GM12891 (cell line): ENCODE results near the gene TBC1D8B. TPM values are rescaled to one million over a fixed set of nuclear protein-coding genes. Genes with fewer than 3 reads are reported as not detected.
"Not testable (repeated sequence)": the region's sequence is repeated elsewhere in the genome, so short reads cannot be mapped to it uniquely, and the experiment has no call there.

Experiments used
- DNase-seq: peaks from one replicate; pipeline ENCODE4 v3.0.0; 2011; ENCODE audit warnings: low spot score; ENCODE audit not compliant: insufficient read length
- FAIRE-seq: peaks from 2 replicates; lab custom pipeline; 2011; peaks lifted over from hg19 to GRCh38; lab: Jason Lieb, UNC
- PAX5 ChIP-seq: IDR thresholded peaks from 2 replicates; pipeline ENCODE4 v1.6.1; 2011; ENCODE audit warnings: low read length, moderate library complexity, mild to moderate bottlenecking; ENCODE audit not compliant: insufficient read depth, severe bottlenecking
- POLR2A ChIP-seq: IDR thresholded peaks from 2 replicates; pipeline ENCODE4 v1.6.1; 2011; ENCODE audit warnings: low read depth, low read length, control low read depth
- POLR2AphosphoS5 ChIP-seq: IDR thresholded peaks from 2 replicates; pipeline ENCODE4 v1.6.1; 2011; ENCODE audit warnings: low read depth, low read length, control low read depth
- POU2F2 ChIP-seq: IDR thresholded peaks from 2 replicates; pipeline ENCODE4 v1.6.1; 2011; ENCODE audit warnings: low read depth, mild to moderate bottlenecking, control low read depth, low read length, moderate library complexity
- SPI1 ChIP-seq: IDR thresholded peaks from 2 replicates; pipeline ENCODE4 v1.6.1; 2011; ENCODE audit warnings: low read depth, low read length, control low read depth
- TAF1 ChIP-seq: IDR thresholded peaks from 2 replicates; pipeline ENCODE4 v1.6.1; 2011; ENCODE audit warnings: low read depth, low read length, control low read depth
- polyA plus RNA-seq: library from polyadenylated mRNA; unstranded; fragments of >200 nt; gene quantifications from one replicate; pipeline ENCODE4 v1.2.1, GENCODE V29; 2012; ENCODE audit warnings: low read depth, missing spikeins, inconsistent platforms; ENCODE audit not compliant: missing spikeins

Gene TBC1D8B
- 0.04 TPM for polyA plus RNA-seq

GRCh38 chrX:106802388-106803275 is at the start of gene TBC1D8B:
TBC1D8B (plus strand) TSS chrX:106802673; CDS start chrX:106802854, 181 bp downstream.
- FAIRE-seq, result no peak
- TF ChIP-seq PAX5 (no peak), SPI1 (no peak), POLR2AphosphoS5 (no peak), TAF1 (no peak)

GRCh38 chrX:106769288-106769687 is 33.2 kb upstream of the TBC1D8B start:
- DNase-seq, FAIRE-seq: not testable (repeated sequence)

More at GRCh38 chrX:106802388-106803275, at the start of gene TBC1D8B:
- DNase-seq, result no peak

- FAIRE-seq (no peak), DNase-seq (no peak)
- no peak for TF ChIP-seq POLR2A
- TF ChIP-seq POU2F2, result no peak
- no peak for TF ChIP-seq POLR2AphosphoS5
- no peak for TF ChIP-seq SPI1
Observed at GRCh38 chrX:106774981-106775380, 27.5 kb upstream of the TBC1D8B start.

- no peak for TF ChIP-seq POLR2A
- no peak for TF ChIP-seq PAX5
- TF ChIP-seq POU2F2, result no peak
- DNase-seq (no peak), FAIRE-seq (no peak)
Observed at GRCh38 chrX:106780264-106780663, 22.2 kb upstream of the TBC1D8B start.

GRCh38 chrX:106780664-106781377 is 21.7 kb upstream of the TBC1D8B start:
- DNase-seq (no peak), FAIRE-seq (no peak)
- no peak for TF ChIP-seq POLR2A
- no peak for TF ChIP-seq SPI1
- no peak for TF ChIP-seq PAX5
- no peak for TF ChIP-seq POLR2AphosphoS5
- no peak for TF ChIP-seq TAF1
- no peak for TF ChIP-seq POU2F2

GRCh38 chrX:106783716-106784115 is 18.8 kb upstream of the TBC1D8B start:
- no peak for FAIRE-seq
- TF ChIP-seq PAX5 (no peak), TAF1 (no peak)
- DNase-seq, result no peak

GRCh38 chrX:106791495-106791894 is 11.0 kb upstream of the TBC1D8B start:
- TF ChIP-seq POLR2A, result no peak
- no peak for TF ChIP-seq POU2F2
- no peak for TF ChIP-seq TAF1
- no peak for TF ChIP-seq PAX5
- TF ChIP-seq POLR2AphosphoS5, result no peak
- TF ChIP-seq SPI1, result no peak
- peak; percentile 9 for FAIRE-seq
- no peak for DNase-seq

GRCh38 chrX:106802063-106802387 is 448 bp upstream of the TBC1D8B start:
- no peak for DNase-seq
- TF ChIP-seq TAF1 (no peak), POLR2A (no peak), POU2F2 (no peak), PAX5 (no peak), POLR2AphosphoS5 (no peak), SPI1 (no peak)
- no peak for FAIRE-seq

- TF ChIP-seq POLR2A (no peak), POU2F2 (no peak), TAF1 (no peak)
Observed at GRCh38 chrX:106811131-106811910, 8.8 kb downstream of the TBC1D8B start.

GRCh38 chrX:106812930-106813329 is 10.5 kb downstream of the TBC1D8B start:
- not testable (repeated sequence) for FAIRE-seq, DNase-seq

More at GRCh38 chrX:106811131-106811910, 8.8 kb downstream of the TBC1D8B start:
- DNase-seq, result no peak
- no peak for FAIRE-seq

GRCh38 chrX:106814093-106814492 is 11.6 kb downstream of the TBC1D8B start:
- FAIRE-seq, result not testable (repeated sequence)

More at GRCh38 chrX:106814093-106814492, 11.6 kb downstream of the TBC1D8B start:
- not testable (repeated sequence) for DNase-seq
